Left lung (tissue), 10 donors: ENCODE data around the gene IL4. TPM values are rescaled to one million over a fixed set of nuclear protein-coding genes. Genes with fewer than 3 reads are reported as not detected.

ENCODE experiments used
- ATAC-seq: fragments of 200-7000 bp; cut with Tn5 transposase; one replicate; pipeline ENCODE4 v1.9.1; 2020; ENCODE audit warnings: moderate library complexity
- DNase-seq, 4 donors: peaks; one replicate each; pipeline ENCODE4 v3.0.0-alpha.2; 2013 to 2020
- H3K27ac ChIP-seq, 2 donors: fragments of 200-600 bp; sonication (generic) in 1 of 2; one replicate each; pipeline versions ENCODE4 v1.5.0 to v1.8.0; 2020 to 2021
- H3K27me3 ChIP-seq, 2 donors: fragments of 200-600 bp; sonication (generic) in 1 of 2; one replicate each; pipeline versions ENCODE4 v1.5.0 to v1.8.0; 2020 to 2021
- H3K36me3 ChIP-seq, 2 donors: fragments of 200-600 bp; sonication (generic) in 1 of 2; one replicate each; pipeline versions ENCODE4 v1.5.0 to v1.8.0; 2020 to 2021
- H3K4me1 ChIP-seq, 2 donors: fragments of 200-600 bp; one replicate each; pipeline ENCODE4 v1.8.0; 2021
- H3K4me3 ChIP-seq, 2 donors: fragments of 200-600 bp; sonication (generic) in 1 of 2; one replicate each; pipeline versions ENCODE4 v1.5.0 to v1.8.0; 2020 to 2021; ENCODE audit warnings: mild to moderate bottlenecking in 1 of 2
- H3K9me3 ChIP-seq, 2 donors: fragments of 200-600 bp; sonication (generic) in 1 of 2; one replicate each; pipeline versions ENCODE4 v1.5.0 to v1.8.0; 2020 to 2021
- intact Hi-C, 2 donors: fragments of 100-400 bp; cut with DNase I; formaldehyde crosslinking; loops; one replicate each; pipeline versions ENCODE4 v1.11.2 to v1.14.2; 2022
- polyA plus RNA-seq, 6 donors: library from polyadenylated mRNA; unstranded; fragments of 120-200 nt; gene quantifications; one replicate each; pipeline ENCODE4 v1.2.1, GENCODE V29; 2013; ENCODE audit not compliant: insufficient read length in 6 of 6
- total RNA-seq, 2 donors: library from RNA; stranded (reverse); fragmentation: NEBNext Ultra II Directional; extraction: Animal tissue kit (Norgen Biotek cat#: 25700); gene quantifications; one replicate each; pipeline ENCODE4 v1.2.1, GENCODE V29; 2021
- TF ChIP-seq, protein P1 (sequence below), 2 donors: fragments of 200-600 bp; sonication (generic) in 1 of 2; IDR thresholded peaks; one replicate each; pipeline versions ENCODE4 v1.5.0 to v1.8.0; 2021; ENCODE audit warnings: antibody characterized with exemption in 2 of 2
- donor health status: DM: no; HTN: yes; CAD: no.
- donor health status: DM: no; HTN: no; CAD: no.

IL4 gene
- total and polyA plus RNA-seq, 8 donors = 0.27 to 0.84 (median 0.44) TPM; not detected in 4

DNA sequence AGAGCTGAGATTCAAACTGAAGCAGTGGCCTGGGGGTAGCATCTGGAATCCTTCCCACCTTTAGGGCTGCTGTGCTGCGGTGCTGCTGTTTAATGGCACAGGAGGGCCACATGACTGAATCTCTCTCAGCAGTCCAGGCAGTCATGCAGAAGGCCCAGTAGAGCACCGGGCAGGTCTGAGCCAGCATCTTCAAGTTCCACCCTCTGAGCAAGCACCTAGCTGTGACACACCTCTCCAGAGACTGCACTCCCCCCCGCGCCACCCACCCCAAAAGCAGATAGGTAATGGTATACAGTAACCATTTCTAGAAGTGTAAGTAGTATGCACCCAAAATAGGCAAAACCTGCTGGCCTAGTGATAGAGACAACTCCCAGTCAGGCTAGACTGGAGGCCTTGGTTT is 8.2 kb downstream of the IL4 start:
- intact Hi-C loops = no loop called here

DNA sequence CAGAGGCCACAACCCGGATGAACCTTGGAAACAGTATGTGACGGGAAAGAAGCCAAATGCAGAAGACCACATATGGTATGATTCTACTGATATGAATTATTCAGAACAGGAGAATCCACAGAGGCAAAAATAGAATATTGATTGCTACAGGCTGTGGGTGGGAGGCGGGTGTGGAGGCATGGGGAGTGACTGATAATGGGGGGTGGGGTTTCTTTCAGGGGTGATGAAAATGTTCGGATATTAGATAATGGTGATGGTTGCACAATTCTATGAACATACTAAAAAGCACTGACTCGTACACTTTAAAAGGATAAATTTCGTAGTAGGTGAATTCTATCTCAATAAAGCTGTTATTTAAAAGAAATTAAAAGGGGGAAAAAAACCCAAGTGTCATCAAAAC is 10.7 kb downstream of the IL4 start:
- TF ChIP-seq, protein P1, sequence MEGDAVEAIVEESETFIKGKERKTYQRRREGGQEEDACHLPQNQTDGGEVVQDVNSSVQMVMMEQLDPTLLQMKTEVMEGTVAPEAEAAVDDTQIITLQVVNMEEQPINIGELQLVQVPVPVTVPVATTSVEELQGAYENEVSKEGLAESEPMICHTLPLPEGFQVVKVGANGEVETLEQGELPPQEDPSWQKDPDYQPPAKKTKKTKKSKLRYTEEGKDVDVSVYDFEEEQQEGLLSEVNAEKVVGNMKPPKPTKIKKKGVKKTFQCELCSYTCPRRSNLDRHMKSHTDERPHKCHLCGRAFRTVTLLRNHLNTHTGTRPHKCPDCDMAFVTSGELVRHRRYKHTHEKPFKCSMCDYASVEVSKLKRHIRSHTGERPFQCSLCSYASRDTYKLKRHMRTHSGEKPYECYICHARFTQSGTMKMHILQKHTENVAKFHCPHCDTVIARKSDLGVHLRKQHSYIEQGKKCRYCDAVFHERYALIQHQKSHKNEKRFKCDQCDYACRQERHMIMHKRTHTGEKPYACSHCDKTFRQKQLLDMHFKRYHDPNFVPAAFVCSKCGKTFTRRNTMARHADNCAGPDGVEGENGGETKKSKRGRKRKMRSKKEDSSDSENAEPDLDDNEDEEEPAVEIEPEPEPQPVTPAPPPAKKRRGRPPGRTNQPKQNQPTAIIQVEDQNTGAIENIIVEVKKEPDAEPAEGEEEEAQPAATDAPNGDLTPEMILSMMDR (IDR thresholded peaks at IDR 0.05) = no peak
- DNase-seq = no peak
- Histone ChIP-seq H3K27ac (no peak overlapping the region), H3K4me3 (no peak overlapping the region), H3K4me1 (no peaks in the 10 kb centered on the region), H3K36me3 (no peaks in the 10 kb centered on the region), H3K9me3 (no peaks in the 10 kb centered on the region), H3K27me3 (no peaks in the 10 kb centered on the region)
- no peak for ATAC-seq
- intact Hi-C loops = no loop called here

More for the DNA sequence above, 8.2 kb downstream of the IL4 start:
- DNase-seq (no peak), ATAC-seq (no peak)
- Histone ChIP-seq H3K27me3 (no peaks in the 10 kb centered on the region), H3K4me3 (no peak overlapping the region), H3K27ac (no peak overlapping the region), H3K9me3 (no peaks in the 10 kb centered on the region), H3K36me3 (no peaks in the 10 kb centered on the region), H3K4me1 (peaks cover 0 to 9% of the 10 kb centered on the region in 2 donors)
- TF ChIP-seq, protein P1 (IDR thresholded peaks at IDR 0.05) = no peak

DNA sequence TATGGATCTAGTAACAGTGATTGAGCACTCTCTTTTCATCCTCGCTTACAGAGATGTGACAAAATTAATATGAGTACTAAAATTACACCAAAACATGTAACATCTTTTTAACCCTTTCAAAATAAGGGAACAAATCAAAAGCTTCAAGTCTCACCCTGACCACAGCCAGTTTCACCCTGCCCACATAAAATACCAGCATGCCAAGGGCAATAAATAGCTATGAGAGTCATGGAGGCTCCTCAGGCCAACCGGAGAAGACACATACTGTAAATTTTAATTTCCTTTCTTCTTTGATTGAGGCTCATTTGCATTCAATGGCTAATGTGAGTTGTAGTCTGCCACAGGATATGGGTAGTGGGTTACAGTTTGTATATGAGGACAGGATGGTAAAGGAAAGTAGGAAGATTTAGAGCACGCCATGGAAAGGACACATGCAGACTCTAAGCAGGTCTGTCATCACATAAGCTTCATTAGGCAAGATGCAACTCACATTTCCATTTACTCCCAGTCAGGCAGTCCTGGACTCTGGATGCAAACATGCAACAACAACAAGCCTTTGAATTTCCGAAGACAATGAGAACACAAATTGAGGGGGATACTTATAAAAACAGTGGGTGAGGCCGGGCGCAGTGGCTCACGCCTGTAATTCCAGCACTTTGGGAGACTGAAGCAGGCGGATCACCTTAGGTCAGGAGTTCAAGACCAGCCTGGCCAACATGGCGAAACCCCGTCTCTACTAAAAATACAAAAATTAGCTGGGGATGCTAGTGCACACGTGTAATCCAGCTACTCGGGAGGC is 11.3 kb downstream of the IL4 start:
- H3K36me3 ChIP-seq = no peaks in the 10 kb centered on the region
- TF ChIP-seq, protein P1 (IDR thresholded peaks at IDR 0.05) = no peak
- no peaks in the 10 kb centered on the region for H3K9me3 ChIP-seq
- no peaks in the 10 kb centered on the region for H3K4me1 ChIP-seq
- no peak for DNase-seq
- no peak for ATAC-seq
- no peaks in the 10 kb centered on the region for H3K27me3 ChIP-seq
- intact Hi-C loops = no loop called here
- no peak overlapping the region for H3K27ac ChIP-seq
- no peak overlapping the region for H3K4me3 ChIP-seq

DNA sequence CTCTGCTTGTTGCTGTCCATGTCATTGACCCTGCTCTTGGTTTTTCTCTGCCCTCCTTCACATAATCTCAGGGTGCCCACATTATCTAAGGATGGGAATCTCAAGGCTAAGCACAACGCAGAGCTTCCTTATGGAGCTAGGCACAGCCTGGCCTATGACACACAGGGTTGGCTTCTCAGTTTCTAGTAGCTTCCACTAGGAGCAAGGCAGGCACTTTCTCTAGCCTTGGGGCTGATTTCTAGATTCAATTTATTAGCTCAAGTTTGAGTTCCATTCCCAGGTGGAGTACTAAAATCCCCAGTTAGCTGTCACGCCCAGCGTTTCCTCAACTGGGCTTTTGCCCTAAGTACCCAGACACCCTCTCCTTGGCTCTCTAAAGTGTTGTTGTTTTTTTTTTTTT is 12.4 kb downstream of the IL4 start:
- Histone ChIP-seq H3K27me3 (no peaks in the 10 kb centered on the region), H3K9me3 (no peaks in the 10 kb centered on the region), H3K4me1 (no peaks in the 10 kb centered on the region), H3K36me3 (no peaks in the 10 kb centered on the region), H3K4me3 (no peak overlapping the region), H3K27ac (no peak overlapping the region)
- no peak for ATAC-seq
- intact Hi-C loops = no loop called here
- DNase-seq = no peak
- TF ChIP-seq, protein P1 (IDR thresholded peaks at IDR 0.05) = no peak

DNA sequence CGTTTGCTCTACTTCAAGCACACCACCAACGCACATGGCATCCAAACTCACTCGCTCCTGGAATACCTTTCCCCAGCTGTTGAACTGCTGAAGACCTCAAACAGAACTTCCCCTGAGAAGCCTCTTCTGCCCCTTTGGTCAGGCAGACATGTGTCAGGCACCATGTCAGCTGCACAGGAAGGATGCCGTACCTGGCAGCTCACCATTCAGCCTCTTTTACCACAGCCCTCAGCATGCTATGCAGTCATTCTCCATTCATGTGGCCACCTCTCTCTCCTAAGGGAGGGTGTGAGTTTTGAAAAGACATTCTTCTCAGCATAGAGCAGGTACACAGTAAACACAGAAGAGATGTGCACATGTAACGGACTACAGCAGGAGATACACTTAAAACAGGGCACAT is 14.2 kb downstream of the IL4 start:
- no peak for ATAC-seq
- TF ChIP-seq, protein P1 (IDR thresholded peaks at IDR 0.05) = no peak
- intact Hi-C loops = no loop called here

More for the DNA sequence above, 14.2 kb downstream of the IL4 start:
- Histone ChIP-seq H3K9me3 (no peaks in the 10 kb centered on the region), H3K36me3 (no peaks in the 10 kb centered on the region), H3K27me3 (no peaks in the 10 kb centered on the region), H3K4me1 (no peaks in the 10 kb centered on the region), H3K4me3 (no peak overlapping the region), H3K27ac (no peak overlapping the region)
- no peak for DNase-seq
